ENCODE data around the gene ADPRHL1. TPM values are rescaled to one million over a fixed set of nuclear protein-coding genes. Genes with fewer than 3 reads are reported as not detected.

Gene ADPRHL1
- total and polyA plus RNA-seq, 2 donors (not counting 1 experiment from before 2014, with no cell fraction given): 0.59 to 1.5 TPM

DNA sequence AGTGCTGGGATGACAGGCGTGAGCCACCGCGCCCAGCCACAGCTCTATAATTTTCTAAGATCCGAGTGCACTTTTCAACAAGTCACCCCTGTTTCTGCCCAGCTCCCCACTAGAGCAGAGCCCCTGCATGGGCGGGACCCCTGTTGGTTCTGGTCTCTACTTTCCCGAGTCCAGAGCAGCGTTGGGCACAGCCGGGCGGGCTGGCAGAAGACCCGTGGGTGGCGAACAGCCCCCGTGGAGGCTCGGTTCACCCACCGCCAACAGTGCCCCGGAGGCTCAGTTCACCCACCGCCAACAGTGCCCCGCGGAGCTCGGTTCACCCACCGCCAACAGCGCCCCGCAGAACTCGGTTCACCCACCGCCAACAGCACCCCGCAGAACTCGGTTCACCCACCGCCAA is 40.8 kb downstream of the ADPRHL1 start:
- no peak overlapping the region for H3K9ac ChIP-seq (ENCODE audit: insufficient read depth, low read length)
- no peak for DNase-seq (ENCODE audit: low read depth in 2 of 2)
- no peaks in the 10 kb centered on the region for H4K20me1 ChIP-seq (ENCODE audit: control insufficient read depth, extremely low read depth, insufficient read depth, low read length)
- no peaks in the 10 kb centered on the region for H3K9me3 ChIP-seq (ENCODE audit: control insufficient read depth, insufficient read depth, low read depth, low read length)
- H3K4me1 ChIP-seq (ENCODE audit: control insufficient read depth, extremely low read depth, insufficient read depth, low read length): peaks cover 15% of the 10 kb centered on the region
- H3K4me2 ChIP-seq (ENCODE audit: extremely low read depth, insufficient read depth, low read length): no peak overlapping the region
- H2AFZ ChIP-seq (ENCODE audit: low read length): no peak overlapping the region
- TF ChIP-seq, protein P1, sequence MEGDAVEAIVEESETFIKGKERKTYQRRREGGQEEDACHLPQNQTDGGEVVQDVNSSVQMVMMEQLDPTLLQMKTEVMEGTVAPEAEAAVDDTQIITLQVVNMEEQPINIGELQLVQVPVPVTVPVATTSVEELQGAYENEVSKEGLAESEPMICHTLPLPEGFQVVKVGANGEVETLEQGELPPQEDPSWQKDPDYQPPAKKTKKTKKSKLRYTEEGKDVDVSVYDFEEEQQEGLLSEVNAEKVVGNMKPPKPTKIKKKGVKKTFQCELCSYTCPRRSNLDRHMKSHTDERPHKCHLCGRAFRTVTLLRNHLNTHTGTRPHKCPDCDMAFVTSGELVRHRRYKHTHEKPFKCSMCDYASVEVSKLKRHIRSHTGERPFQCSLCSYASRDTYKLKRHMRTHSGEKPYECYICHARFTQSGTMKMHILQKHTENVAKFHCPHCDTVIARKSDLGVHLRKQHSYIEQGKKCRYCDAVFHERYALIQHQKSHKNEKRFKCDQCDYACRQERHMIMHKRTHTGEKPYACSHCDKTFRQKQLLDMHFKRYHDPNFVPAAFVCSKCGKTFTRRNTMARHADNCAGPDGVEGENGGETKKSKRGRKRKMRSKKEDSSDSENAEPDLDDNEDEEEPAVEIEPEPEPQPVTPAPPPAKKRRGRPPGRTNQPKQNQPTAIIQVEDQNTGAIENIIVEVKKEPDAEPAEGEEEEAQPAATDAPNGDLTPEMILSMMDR (conservative IDR thresholded peaks at IDR 0.05 in 1 of 2, IDR thresholded peaks at IDR 0.05 in 1 of 2; ENCODE audit: low read depth in 1 of 2, low read length in 2 of 2): no peak
- TF ChIP-seq EZH2 (IDR thresholded peaks at IDR 0.05; ENCODE audit: low read length, missing control alignments): no peak
- H3K79me2 ChIP-seq (ENCODE audit: control insufficient read depth, insufficient read depth, low read length): no peaks in the 10 kb centered on the region
- no peak overlapping the region for H3K27ac ChIP-seq (ENCODE audit: insufficient read depth, low read length)
- H3K4me3 ChIP-seq (replicated peaks in 1 of 4; ENCODE audit: control extremely low read depth in 1 of 4, insufficient read depth in 1 of 4, low read depth in 3 of 4, low read length in 4 of 4): no peak overlapping the region
- H3K27me3 ChIP-seq (ENCODE audit: control insufficient read depth, insufficient read depth, low read length): no peaks in the 10 kb centered on the region
- H3K36me3 ChIP-seq (ENCODE audit: control insufficient read depth, insufficient read depth, low read length): no peaks in the 10 kb centered on the region

DNA sequence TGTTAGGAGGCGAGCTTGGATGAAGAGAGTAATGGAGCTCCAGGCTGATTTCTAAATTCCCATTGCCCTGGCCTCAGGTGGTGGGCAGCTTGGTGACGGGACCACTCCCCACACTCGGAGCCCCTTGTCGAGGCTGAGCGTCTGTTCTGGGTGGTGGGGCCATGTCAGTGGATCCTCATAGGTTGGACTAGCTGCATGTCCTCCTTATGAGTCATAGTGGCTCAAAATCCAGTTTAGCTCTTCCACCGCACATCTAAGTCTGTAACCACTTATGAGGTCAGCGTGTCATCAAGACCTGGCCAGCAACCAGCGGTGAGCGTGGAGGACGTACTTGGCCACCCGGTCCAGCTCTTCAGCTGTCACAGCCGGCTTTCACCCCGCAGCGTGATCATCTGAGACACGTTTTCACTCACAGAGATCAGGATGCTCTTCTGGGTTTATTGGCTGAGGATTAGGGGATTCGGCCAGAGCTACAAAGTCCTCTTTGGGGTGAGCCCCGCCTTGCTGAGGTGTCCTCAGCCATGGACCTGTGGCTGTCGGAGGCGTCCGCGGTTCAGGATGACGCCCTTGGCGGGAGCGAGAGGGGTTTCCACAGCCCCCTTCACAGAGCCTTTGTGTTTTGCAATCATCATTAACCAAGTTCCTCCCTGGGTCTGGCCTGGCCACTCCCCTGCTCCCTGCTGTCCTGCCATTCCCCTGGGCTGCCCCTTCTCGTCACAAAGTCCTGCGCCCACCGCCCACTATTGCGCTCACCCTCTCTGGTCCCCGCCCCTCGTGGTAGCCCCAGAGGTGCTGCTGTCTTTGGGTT is 41.9 kb downstream of the ADPRHL1 start:
- Histone ChIP-seq H3K27me3 (ENCODE audit: control insufficient read depth, insufficient read depth, low read length) (no peaks in the 10 kb centered on the region), H3K4me3 (replicated peaks in 1 of 4; ENCODE audit: control extremely low read depth in 1 of 4, insufficient read depth in 1 of 4, low read depth in 3 of 4, low read length in 4 of 4) (peak overlapping the region in 3 of 4 experiments; percentile 18 to 38 (median 19)), H3K4me1 (ENCODE audit: control insufficient read depth, extremely low read depth, insufficient read depth, low read length) (peaks cover 15% of the 10 kb centered on the region), H3K9ac (ENCODE audit: insufficient read depth, low read length) (peak overlapping the region; percentile 62), H3K27ac (ENCODE audit: insufficient read depth, low read length) (peak overlapping the region; percentile 98), H3K79me2 (ENCODE audit: control insufficient read depth, insufficient read depth, low read length) (no peaks in the 10 kb centered on the region), H3K36me3 (ENCODE audit: control insufficient read depth, insufficient read depth, low read length) (no peaks in the 10 kb centered on the region), H2AFZ (ENCODE audit: low read length) (peak overlapping the region; percentile 19), H3K4me2 (ENCODE audit: extremely low read depth, insufficient read depth, low read length) (peak overlapping the region; percentile 76), H4K20me1 (ENCODE audit: control insufficient read depth, extremely low read depth, insufficient read depth, low read length) (no peaks in the 10 kb centered on the region), H3K9me3 (ENCODE audit: control insufficient read depth, insufficient read depth, low read depth, low read length) (no peaks in the 10 kb centered on the region)
- peak; percentile 97 to 98 for DNase-seq (ENCODE audit: low read depth in 2 of 2)
- TF ChIP-seq, protein P1 (conservative IDR thresholded peaks at IDR 0.05 in 1 of 2, IDR thresholded peaks at IDR 0.05 in 1 of 2; ENCODE audit: low read depth in 1 of 2, low read length in 2 of 2): no peak
- TF ChIP-seq EZH2 (IDR thresholded peaks at IDR 0.05; ENCODE audit: low read length, missing control alignments): no peak

DNA sequence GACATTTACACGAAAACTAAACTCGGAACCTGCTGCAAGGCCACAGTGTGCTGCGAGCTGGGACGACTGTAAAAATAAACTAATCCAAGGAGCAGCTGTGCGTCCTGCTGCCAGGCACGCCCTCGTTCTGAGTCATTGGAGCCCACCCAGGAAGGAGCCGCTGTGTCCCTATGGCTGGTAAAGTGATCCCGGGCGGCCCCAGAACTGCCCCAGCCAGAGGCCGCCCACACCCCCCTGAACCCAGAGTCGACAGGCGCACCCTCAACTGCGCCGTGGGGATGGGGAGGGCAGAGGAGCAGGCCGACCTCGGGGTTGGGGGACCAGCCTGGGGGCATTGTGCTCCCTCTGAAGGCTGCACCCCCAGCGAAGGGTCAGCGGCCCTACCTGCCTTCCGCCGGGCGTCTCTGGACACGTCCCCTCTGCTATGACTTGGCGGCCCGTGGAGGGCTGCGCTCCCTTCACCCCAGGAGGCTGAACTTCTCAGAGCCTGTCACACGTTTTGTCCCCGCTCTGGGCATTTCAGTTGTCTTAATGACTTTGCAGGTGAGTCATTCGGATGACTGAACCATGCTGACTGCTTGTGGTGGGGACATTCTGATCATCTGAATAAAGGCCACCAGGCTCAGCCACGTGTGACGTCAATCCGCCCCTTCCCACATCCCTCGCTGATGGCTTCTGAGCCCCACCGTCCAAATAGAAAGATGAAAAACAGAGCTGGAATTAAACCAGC is 42.7 kb downstream of the ADPRHL1 start:
- DNase-seq (ENCODE audit: low read depth in 2 of 2): peak; percentile 87 to 91
- no peaks in the 10 kb centered on the region for H3K36me3 ChIP-seq (ENCODE audit: control insufficient read depth, insufficient read depth, low read length)
- no peaks in the 10 kb centered on the region for H3K9me3 ChIP-seq (ENCODE audit: control insufficient read depth, insufficient read depth, low read depth, low read length)
- no peaks in the 10 kb centered on the region for H4K20me1 ChIP-seq (ENCODE audit: control insufficient read depth, extremely low read depth, insufficient read depth, low read length)
- H3K79me2 ChIP-seq (ENCODE audit: control insufficient read depth, insufficient read depth, low read length): no peaks in the 10 kb centered on the region
- H3K4me3 ChIP-seq (replicated peaks in 1 of 4; ENCODE audit: control extremely low read depth in 1 of 4, insufficient read depth in 1 of 4, low read depth in 3 of 4, low read length in 4 of 4): peak overlapping the region; percentile 7 to 38 (median 18)
- H3K27ac ChIP-seq (ENCODE audit: insufficient read depth, low read length): peak overlapping the region; percentile 98
- no peak for TF ChIP-seq EZH2 (IDR thresholded peaks at IDR 0.05; ENCODE audit: low read length, missing control alignments)
- TF ChIP-seq, protein P1 (conservative IDR thresholded peaks at IDR 0.05 in 1 of 2, IDR thresholded peaks at IDR 0.05 in 1 of 2; ENCODE audit: low read depth in 1 of 2, low read length in 2 of 2): no peak
- no peaks in the 10 kb centered on the region for H3K27me3 ChIP-seq (ENCODE audit: control insufficient read depth, insufficient read depth, low read length)
- peak overlapping the region; percentile 62 for H3K9ac ChIP-seq (ENCODE audit: insufficient read depth, low read length)
- peak overlapping the region; percentile 19 for H2AFZ ChIP-seq (ENCODE audit: low read length)
- H3K4me1 ChIP-seq (ENCODE audit: control insufficient read depth, extremely low read depth, insufficient read depth, low read length): peaks cover 15% of the 10 kb centered on the region
- H3K4me2 ChIP-seq (ENCODE audit: extremely low read depth, insufficient read depth, low read length): peak overlapping the region; percentile 76

Data from fibroblast of lung (primary cell).